GM12864 (cell line): ENCODE results near the gene PIK3CG.

Source experiments
- DNase-seq: peaks from one replicate; pipeline ENCODE4 v3.0.0-alpha.2; 2011; ENCODE audit warnings: low read depth
- H3K4me3 ChIP-seq: 2 replicates; pipeline ENCODE4 v1.5.1; 2011; ENCODE audit warnings: mild to moderate bottlenecking, low read depth, low read length, control low read depth
- CTCF ChIP-seq: IDR thresholded peaks from 2 replicates; pipeline ENCODE4 v1.5.1; 2011; ENCODE audit warnings: low read depth, mild to moderate bottlenecking, moderate library complexity, low read length, control low read depth, inconsistent platforms; ENCODE audit errors: missing control alignments

Gene PIK3CG

GRCh38 chr7:106865130-106866041 is at the start of gene PIK3CG:
PIK3CG (plus strand) TSS chr7:106865282; CDS start chr7:106867562, 2,280 bp downstream.
- DNase-seq, result peak; percentile 69
- H3K4me3 ChIP-seq, result peak within 1 kb of the TSS; percentile 62
- TF ChIP-seq CTCF, result no peak

GRCh38 chr7:106817098-106817497 is 48.0 kb upstream of the PIK3CG start:
- no peak for DNase-seq
- H3K4me3 ChIP-seq, result no peak overlapping the region
- no peak for TF ChIP-seq CTCF

GRCh38 chr7:106818736-106819135 is 46.3 kb upstream of the PIK3CG start:
- no peak for TF ChIP-seq CTCF
- no peak for DNase-seq
- no peak overlapping the region for H3K4me3 ChIP-seq

DNA sequence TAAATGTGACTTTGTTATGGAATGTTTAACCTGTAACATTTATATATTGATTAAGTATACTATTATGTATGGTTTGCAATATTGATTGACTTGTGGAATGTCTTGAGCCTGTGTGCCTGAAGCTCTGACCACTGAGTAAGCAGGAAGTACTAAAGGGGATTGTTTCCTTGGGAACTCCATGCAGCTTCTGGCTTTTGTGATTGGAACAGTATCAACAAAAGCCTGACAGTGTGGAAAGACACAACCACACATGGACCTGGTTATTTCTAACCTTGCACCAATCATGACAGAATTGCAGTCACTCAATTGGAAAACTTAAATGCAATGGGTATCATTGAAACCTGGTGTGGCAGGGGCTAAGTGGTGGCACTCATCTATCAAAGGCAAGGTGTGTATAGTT is 45.5 kb upstream of the PIK3CG start:
- H3K4me3 ChIP-seq, result no peak overlapping the region
- no peak for DNase-seq
- no peak for TF ChIP-seq CTCF

GRCh38 chr7:106820321-106821217 is 44.5 kb upstream of the PIK3CG start:
- no peak overlapping the region for H3K4me3 ChIP-seq
- TF ChIP-seq CTCF, result no peak

GRCh38 chr7:106823631-106824030 is 41.5 kb upstream of the PIK3CG start:
- H3K4me3 ChIP-seq, result no peak overlapping the region
- no peak for DNase-seq
- TF ChIP-seq CTCF, result no peak

More at GRCh38 chr7:106820321-106821217, 44.5 kb upstream of the PIK3CG start:
- no peak for DNase-seq
